WTC11 (cell line): ENCODE data around the gene RASGRP2. TPM values are rescaled to one million over a fixed set of nuclear protein-coding genes. Genes with fewer than 3 reads are reported as not detected.

Experiments used
- ATAC-seq: fragments of 200-7000 bp; cut with Tn5 transposase; 2 replicates; pipeline ENCODE4 v1.10.0; 2021; ENCODE audit warnings: mild to moderate bottlenecking, moderate library complexity
- CTCF ChIA-PET: fragments of 300-600 bp; sonication (Branson Sonifier 250); formaldehyde crosslinking; loops from one replicate; lab custom pipeline; 2021; ENCODE audit warnings: antibody characterized with exemption; lab: Charles Lee
- POLR2A ChIA-PET: fragments of 350-600 bp; sonication (Branson Sonifier 250); formaldehyde crosslinking; loops from one replicate; lab custom pipeline; 2021; ENCODE audit warnings: antibody characterized with exemption; lab: Charles Lee
- DNase-seq: peaks from one replicate; pipeline ENCODE4 v3.0.0; 2021; ENCODE audit warnings: low spot score
- H3K27ac Mint-ChIP-seq: 2 replicates; pipeline ENCODE4 v1.8.0; 2021; ENCODE audit warnings: mixed read lengths
- H3K27me3 Mint-ChIP-seq: 2 replicates; pipeline ENCODE4 v1.8.0; 2021; ENCODE audit warnings: low read depth, mild to moderate bottlenecking, moderate library complexity, mixed read lengths
- H3K36me3 Mint-ChIP-seq: 2 replicates; pipeline ENCODE4 v1.8.0; 2021; ENCODE audit warnings: mixed read lengths
- H3K4me1 Mint-ChIP-seq: 2 replicates; pipeline ENCODE4 v1.8.0; 2022; ENCODE audit warnings: mixed read lengths
- H3K4me3 Mint-ChIP-seq: 2 replicates; pipeline ENCODE4 v1.8.0; 2021; ENCODE audit warnings: mild to moderate bottlenecking, moderate library complexity, mixed read lengths
- H3K9me3 Mint-ChIP-seq: 2 replicates; pipeline ENCODE4 v1.8.0; 2021; ENCODE audit warnings: mixed read lengths
- CREM ChIP-seq: sonication (generic); formaldehyde crosslinking; IDR thresholded peaks from 2 replicates; pipeline ENCODE4 v1.8.1; 2022; ENCODE audit warnings: mild to moderate bottlenecking, missing genetic modification reagents, moderate library complexity
- E2F5 ChIP-seq: sonication (generic); formaldehyde crosslinking; IDR thresholded peaks from 2 replicates; pipeline ENCODE4 v1.8.1; 2022; ENCODE audit warnings: mild to moderate bottlenecking, moderate library complexity, missing genetic modification reagents
- ESRRA ChIP-seq: sonication (generic); formaldehyde crosslinking; IDR thresholded peaks from 2 replicates; pipeline ENCODE4 v1.8.1; 2022; ENCODE audit warnings: mild to moderate bottlenecking, missing genetic modification reagents, borderline replicate concordance
- ETV6 ChIP-seq: sonication (generic); formaldehyde crosslinking; IDR thresholded peaks from 2 replicates; pipeline ENCODE4 v1.8.1; 2022; ENCODE audit warnings: mild to moderate bottlenecking, missing genetic modification reagents
- GABPB1 ChIP-seq: sonication (generic); formaldehyde crosslinking; IDR thresholded peaks from 2 replicates; pipeline ENCODE4 v1.8.1; 2023; ENCODE audit warnings: mild to moderate bottlenecking, missing genetic modification reagents
- GTF2I ChIP-seq: fragments of 250-450 bp; sonication (Bioruptor Pico); conservative IDR thresholded peaks from 2 replicates; pipeline ENCODE4 v1.4.0; 2021; ENCODE audit warnings: mild to moderate bottlenecking
- MYBL2 ChIP-seq: sonication (generic); formaldehyde crosslinking; IDR thresholded peaks from 2 replicates; pipeline ENCODE4 v1.8.1; 2023; ENCODE audit warnings: mild to moderate bottlenecking, moderate library complexity, missing genetic modification reagents
- NR3C1 ChIP-seq: sonication (generic); formaldehyde crosslinking; conservative IDR thresholded peaks from 2 replicates; pipeline ENCODE4 v1.8.1; 2023; ENCODE audit warnings: low read depth, mild to moderate bottlenecking, missing genetic modification reagents
- OVOL2 ChIP-seq: fragments of 250-450 bp; sonication (Bioruptor Pico); IDR thresholded peaks from 2 replicates; pipeline ENCODE4 v1.9.0; 2021; ENCODE audit warnings: mild to moderate bottlenecking, borderline replicate concordance
- PRDM15 ChIP-seq: sonication (generic); formaldehyde crosslinking; IDR thresholded peaks from 2 replicates; pipeline ENCODE4 v1.8.0; 2022; ENCODE audit warnings: missing genetic modification reagents
- SOX15 ChIP-seq: fragments of 250-450 bp; sonication (Bioruptor Pico); IDR thresholded peaks from 2 replicates; pipeline ENCODE4 v1.9.0; 2021; ENCODE audit warnings: mild to moderate bottlenecking
- SP1 ChIP-seq: sonication (generic); formaldehyde crosslinking; conservative IDR thresholded peaks from 2 replicates; pipeline ENCODE4 v1.8.1; 2022; ENCODE audit warnings: missing genetic modification reagents
- TEAD4 ChIP-seq: sonication (generic); formaldehyde crosslinking; IDR thresholded peaks from 2 replicates; pipeline ENCODE4 v1.8.0; 2022; ENCODE audit warnings: mild to moderate bottlenecking, missing genetic modification reagents
- ZBTB43 ChIP-seq: sonication (generic); formaldehyde crosslinking; IDR thresholded peaks from 2 replicates; pipeline ENCODE4 v1.8.1; 2023; ENCODE audit warnings: mild to moderate bottlenecking, missing genetic modification reagents
- ZNF671 ChIP-seq: fragments of 250-450 bp; sonication (Bioruptor Pico); IDR thresholded peaks from 2 replicates; pipeline ENCODE4 v1.8.0; 2021; ENCODE audit warnings: mild to moderate bottlenecking
- total RNA-seq: library from RNA; stranded (reverse); gene quantifications from 3 replicates; pipeline ENCODE4 v1.2.3, GENCODE V29; 2021
- TF ChIP-seq, protein P1 (sequence below): fragments of 250-450 bp; sonication (Bioruptor Pico); IDR thresholded peaks from 2 replicates; pipeline ENCODE4 v1.9.0; 2021; ENCODE audit warnings: mild to moderate bottlenecking, borderline replicate concordance
- TF ChIP-seq, protein P2 (sequence below): sonication (generic); formaldehyde crosslinking; IDR thresholded peaks from 2 replicates; pipeline ENCODE4 v1.8.1; 2023; ENCODE audit warnings: mild to moderate bottlenecking, missing genetic modification reagents, borderline replicate concordance
- TF ChIP-seq, protein P3 (sequence below): fragments of 200-600 bp; IDR thresholded peaks from 2 replicates; pipeline ENCODE4 v1.8.0; 2022; ENCODE audit warnings: antibody characterized with exemption

The RASGRP2 gene
- total RNA-seq, 1 experiment from 2014 or later = 31.9 TPM

GRCh38 chr11:64747961-64748665, 4.2 kb upstream of the RASGRP2 start:
- H3K9me3 Mint-ChIP-seq = no peaks in the 10 kb centered on the region
- H3K36me3 Mint-ChIP-seq = no peaks in the 10 kb centered on the region
- no peak for ATAC-seq
- H3K4me1 Mint-ChIP-seq = peaks cover 16% of the 10 kb centered on the region
- no peak for DNase-seq
- POLR2A ChIA-PET = no interaction called here
- CTCF ChIA-PET = interaction anchor here (0.5 to 2.3 kb wide), 7 partner anchors 12 to 140 kb away, joined by 3 to 13 read pairs (median 5); partner anchors contain the start of genes PYGM and SF1
- no peak for TF ChIP-seq ETV6 (CRISPR knock-in tag)
- no peak for TF ChIP-seq CREM (CRISPR knock-in tag)
- TF ChIP-seq GTF2I (CRISPR knock-in tag) = no peak
- TF ChIP-seq SP1 (CRISPR knock-in tag) = no peak
- TF ChIP-seq SOX15 (CRISPR knock-in tag) = no peak
- TF ChIP-seq, protein P1, sequence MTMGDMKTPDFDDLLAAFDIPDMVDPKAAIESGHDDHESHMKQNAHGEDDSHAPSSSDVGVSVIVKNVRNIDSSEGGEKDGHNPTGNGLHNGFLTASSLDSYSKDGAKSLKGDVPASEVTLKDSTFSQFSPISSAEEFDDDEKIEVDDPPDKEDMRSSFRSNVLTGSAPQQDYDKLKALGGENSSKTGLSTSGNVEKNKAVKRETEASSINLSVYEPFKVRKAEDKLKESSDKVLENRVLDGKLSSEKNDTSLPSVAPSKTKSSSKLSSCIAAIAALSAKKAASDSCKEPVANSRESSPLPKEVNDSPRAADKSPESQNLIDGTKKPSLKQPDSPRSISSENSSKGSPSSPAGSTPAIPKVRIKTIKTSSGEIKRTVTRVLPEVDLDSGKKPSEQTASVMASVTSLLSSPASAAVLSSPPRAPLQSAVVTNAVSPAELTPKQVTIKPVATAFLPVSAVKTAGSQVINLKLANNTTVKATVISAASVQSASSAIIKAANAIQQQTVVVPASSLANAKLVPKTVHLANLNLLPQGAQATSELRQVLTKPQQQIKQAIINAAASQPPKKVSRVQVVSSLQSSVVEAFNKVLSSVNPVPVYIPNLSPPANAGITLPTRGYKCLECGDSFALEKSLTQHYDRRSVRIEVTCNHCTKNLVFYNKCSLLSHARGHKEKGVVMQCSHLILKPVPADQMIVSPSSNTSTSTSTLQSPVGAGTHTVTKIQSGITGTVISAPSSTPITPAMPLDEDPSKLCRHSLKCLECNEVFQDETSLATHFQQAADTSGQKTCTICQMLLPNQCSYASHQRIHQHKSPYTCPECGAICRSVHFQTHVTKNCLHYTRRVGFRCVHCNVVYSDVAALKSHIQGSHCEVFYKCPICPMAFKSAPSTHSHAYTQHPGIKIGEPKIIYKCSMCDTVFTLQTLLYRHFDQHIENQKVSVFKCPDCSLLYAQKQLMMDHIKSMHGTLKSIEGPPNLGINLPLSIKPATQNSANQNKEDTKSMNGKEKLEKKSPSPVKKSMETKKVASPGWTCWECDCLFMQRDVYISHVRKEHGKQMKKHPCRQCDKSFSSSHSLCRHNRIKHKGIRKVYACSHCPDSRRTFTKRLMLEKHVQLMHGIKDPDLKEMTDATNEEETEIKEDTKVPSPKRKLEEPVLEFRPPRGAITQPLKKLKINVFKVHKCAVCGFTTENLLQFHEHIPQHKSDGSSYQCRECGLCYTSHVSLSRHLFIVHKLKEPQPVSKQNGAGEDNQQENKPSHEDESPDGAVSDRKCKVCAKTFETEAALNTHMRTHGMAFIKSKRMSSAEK (CRISPR knock-in tag) = no peak
- TF ChIP-seq, protein P2, sequence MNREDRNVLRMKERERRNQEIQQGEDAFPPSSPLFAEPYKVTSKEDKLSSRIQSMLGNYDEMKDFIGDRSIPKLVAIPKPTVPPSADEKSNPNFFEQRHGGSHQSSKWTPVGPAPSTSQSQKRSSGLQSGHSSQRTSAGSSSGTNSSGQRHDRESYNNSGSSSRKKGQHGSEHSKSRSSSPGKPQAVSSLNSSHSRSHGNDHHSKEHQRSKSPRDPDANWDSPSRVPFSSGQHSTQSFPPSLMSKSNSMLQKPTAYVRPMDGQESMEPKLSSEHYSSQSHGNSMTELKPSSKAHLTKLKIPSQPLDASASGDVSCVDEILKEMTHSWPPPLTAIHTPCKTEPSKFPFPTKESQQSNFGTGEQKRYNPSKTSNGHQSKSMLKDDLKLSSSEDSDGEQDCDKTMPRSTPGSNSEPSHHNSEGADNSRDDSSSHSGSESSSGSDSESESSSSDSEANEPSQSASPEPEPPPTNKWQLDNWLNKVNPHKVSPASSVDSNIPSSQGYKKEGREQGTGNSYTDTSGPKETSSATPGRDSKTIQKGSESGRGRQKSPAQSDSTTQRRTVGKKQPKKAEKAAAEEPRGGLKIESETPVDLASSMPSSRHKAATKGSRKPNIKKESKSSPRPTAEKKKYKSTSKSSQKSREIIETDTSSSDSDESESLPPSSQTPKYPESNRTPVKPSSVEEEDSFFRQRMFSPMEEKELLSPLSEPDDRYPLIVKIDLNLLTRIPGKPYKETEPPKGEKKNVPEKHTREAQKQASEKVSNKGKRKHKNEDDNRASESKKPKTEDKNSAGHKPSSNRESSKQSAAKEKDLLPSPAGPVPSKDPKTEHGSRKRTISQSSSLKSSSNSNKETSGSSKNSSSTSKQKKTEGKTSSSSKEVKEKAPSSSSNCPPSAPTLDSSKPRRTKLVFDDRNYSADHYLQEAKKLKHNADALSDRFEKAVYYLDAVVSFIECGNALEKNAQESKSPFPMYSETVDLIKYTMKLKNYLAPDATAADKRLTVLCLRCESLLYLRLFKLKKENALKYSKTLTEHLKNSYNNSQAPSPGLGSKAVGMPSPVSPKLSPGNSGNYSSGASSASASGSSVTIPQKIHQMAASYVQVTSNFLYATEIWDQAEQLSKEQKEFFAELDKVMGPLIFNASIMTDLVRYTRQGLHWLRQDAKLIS (CRISPR knock-in tag) = no peak
- no peak for TF ChIP-seq TEAD4 (CRISPR knock-in tag)
- TF ChIP-seq ESRRA (CRISPR knock-in tag) = no peak
- no peak overlapping the region for H3K27ac Mint-ChIP-seq
- H3K4me3 Mint-ChIP-seq = no peak overlapping the region
- peaks cover 12% of the 10 kb centered on the region for H3K27me3 Mint-ChIP-seq

DNA sequence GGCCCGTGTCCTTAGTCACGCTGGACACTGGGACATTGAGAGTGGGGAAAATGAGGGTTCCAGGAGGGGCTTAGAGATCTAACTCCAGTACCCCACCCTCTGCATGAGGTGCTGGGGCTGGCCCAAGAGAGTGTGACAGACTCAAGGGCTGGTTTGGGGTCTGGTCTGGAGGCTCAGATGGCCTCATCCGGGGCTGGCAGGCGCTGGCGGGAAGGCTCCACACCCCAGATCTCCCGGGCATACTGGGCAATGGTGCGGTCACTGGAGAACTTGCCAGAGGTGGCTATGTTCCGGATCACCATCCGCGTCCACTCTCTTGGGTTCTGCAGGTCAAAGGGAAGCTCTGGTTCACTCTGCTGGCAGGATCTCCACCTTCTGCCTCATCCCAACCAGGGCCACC, 2.5 kb upstream of the RASGRP2 start:
- ATAC-seq (no peak), DNase-seq (no peak)
- Mint-ChIP-seq H3K4me1 (peaks cover 16% of the 10 kb centered on the region), H3K36me3 (no peaks in the 10 kb centered on the region), H3K9me3 (no peaks in the 10 kb centered on the region), H3K27ac (no peak overlapping the region), H3K27me3 (peaks cover 22% of the 10 kb centered on the region), H3K4me3 (peak overlapping the region; percentile 46)
- ChIA-PET CTCF (interaction anchor here (1.5 to 2.3 kb wide), 4 partner anchors 13 to 102 kb away, joined by 5 to 13 read pairs (median 9); partner anchors contain the start of genes PYGM and SF1), POLR2A (interaction anchor here (0.5 to 2.1 kb wide), 2 partner anchors 13 to 24 kb away, joined by 5 to 10 read pairs; partner anchors contain the start of gene PYGM)
- no peak for TF ChIP-seq ZNF671
- no peak for TF ChIP-seq ETV6 (CRISPR knock-in tag)
- TF ChIP-seq PRDM15 = no peak
- TF ChIP-seq, protein P3, sequence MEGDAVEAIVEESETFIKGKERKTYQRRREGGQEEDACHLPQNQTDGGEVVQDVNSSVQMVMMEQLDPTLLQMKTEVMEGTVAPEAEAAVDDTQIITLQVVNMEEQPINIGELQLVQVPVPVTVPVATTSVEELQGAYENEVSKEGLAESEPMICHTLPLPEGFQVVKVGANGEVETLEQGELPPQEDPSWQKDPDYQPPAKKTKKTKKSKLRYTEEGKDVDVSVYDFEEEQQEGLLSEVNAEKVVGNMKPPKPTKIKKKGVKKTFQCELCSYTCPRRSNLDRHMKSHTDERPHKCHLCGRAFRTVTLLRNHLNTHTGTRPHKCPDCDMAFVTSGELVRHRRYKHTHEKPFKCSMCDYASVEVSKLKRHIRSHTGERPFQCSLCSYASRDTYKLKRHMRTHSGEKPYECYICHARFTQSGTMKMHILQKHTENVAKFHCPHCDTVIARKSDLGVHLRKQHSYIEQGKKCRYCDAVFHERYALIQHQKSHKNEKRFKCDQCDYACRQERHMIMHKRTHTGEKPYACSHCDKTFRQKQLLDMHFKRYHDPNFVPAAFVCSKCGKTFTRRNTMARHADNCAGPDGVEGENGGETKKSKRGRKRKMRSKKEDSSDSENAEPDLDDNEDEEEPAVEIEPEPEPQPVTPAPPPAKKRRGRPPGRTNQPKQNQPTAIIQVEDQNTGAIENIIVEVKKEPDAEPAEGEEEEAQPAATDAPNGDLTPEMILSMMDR = no peak
- TF ChIP-seq GABPB1 (CRISPR knock-in tag) = no peak
- no peak for TF ChIP-seq NR3C1
- TF ChIP-seq E2F5 (CRISPR knock-in tag) = no peak
- no peak for TF ChIP-seq ZBTB43
- no peak for TF ChIP-seq MYBL2 (CRISPR knock-in tag)
- TF ChIP-seq OVOL2 (CRISPR knock-in tag) = no peak
